Superior temporal gyrus (tissue), 1 donor: ENCODE data around the gene AJAP1.

Experiments
- DNase-seq: peaks from one replicate; pipeline ENCODE4 v3.0.0-alpha.2; 2016; ENCODE audit errors: extremely low spot score

The AJAP1 gene

DNA sequence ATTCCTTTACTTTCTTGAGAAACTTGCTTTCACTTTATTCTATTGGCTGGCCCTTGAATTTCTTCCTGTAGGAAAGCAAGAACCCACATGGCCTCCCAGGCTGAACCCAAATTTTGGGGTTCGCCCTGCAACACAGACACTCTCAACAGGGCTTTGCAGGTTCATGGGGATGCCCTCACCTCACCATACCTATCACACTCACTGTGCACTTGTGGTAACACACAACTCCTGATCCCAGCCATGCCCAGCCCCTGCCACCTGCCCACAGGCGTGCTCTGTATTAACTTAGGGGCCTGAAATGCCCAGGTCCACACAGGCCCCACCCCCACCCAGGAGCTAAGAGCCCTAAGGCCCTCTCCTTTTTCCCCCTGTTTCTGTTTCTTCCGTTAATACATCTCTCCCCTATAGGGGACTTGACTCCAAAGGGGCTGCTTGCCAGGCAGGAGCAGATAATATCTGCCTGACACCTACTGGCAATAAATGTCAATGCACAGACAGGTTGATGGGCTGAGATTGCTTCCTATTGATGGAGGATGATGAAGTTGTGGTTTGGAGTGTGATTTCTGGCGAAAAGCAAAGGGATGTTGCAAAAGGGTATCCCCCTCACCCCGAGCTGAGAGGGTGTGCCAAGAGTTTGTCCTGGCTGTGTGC is 171.5 kb downstream of the AJAP1 start:
- DNase-seq: peak; percentile 58

DNA sequence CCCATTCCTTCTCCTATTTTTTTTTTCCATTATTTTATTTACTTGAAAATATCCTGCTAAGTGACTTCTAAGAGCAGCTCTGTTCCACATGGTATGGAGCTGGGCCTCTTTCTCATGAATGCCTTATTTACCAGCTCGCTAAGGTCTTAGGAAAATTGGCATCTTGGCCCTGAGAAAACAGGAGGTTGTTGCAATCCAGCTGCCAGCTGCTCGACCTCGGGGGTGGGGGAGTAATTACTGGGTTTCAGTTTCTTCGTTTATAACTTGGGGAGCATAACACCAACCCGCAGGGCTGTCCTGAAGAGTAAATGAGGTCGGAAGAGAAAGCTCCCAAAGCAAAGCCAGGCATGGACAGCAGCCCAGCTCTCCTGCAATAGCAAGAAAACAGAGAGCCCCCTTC is 176.3 kb downstream of the AJAP1 start:
- no peak for DNase-seq

DNA sequence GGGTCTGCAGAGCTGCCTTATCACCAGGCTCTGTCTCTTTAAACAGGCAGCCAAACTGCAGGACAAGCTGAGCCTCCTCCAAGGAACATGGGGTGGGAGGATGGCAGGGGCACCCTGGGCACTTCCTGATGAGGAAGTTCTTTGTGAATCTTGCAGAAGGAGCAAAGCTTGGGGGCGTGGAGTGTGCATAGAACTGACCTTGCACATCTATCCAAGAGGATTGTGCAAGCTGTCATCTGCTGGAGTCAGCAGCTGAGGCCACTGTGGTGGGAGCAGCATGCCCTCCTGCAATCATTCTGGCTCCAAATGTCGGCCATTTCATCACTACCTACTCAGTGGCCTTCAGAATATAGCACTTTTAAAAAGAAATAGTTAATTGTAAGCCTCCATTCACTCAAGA is 182.2 kb downstream of the AJAP1 start:
- DNase-seq: no peak

DNA sequence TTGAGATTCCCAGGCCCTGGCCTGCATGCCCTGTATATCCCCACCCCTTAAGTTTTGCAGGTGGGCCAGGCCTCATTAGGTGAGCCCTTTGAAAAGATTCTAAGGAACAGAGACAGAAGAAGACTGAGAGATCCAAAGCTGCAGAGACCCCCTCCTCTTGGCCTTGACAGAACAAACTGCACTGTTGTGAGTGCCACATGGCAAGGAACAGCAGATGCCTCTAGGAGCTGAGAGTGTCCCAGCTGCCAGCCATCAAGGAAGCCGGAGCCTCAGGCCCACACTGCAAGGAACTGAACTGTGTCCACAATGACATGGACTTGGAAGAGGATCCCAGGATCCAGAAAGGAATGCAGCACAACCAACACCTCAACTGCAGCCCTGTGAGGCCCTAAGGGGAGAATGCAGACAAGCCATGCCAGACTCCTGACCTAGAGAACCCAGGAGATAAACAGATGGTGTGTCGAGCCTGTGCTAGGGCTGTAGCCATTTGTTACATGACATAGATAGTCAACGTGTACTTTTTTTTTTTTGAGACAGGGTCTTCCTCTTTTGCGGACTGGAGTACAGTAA is 182.7 kb downstream of the AJAP1 start:
- no peak for DNase-seq

DNA sequence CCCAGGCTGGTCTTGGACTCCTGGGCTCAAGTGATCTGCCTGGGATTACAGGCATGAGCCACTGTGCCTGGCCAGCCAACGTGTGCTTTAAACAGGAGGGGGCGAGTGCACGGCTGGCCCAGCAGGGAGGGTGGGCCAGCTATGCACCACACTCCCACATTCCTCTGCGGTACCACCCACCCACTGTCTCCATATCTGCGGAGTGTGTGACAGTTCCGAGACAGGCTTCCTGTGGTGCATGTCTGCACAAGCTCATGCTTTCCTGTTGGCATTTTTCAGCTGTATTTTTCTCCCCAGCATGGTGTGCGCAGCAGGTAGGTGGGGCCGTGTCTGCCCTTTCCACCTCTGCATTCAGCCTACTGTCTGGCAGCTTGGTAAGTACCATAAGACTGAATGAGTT is 183.3 kb downstream of the AJAP1 start:
- no peak for DNase-seq

DNA sequence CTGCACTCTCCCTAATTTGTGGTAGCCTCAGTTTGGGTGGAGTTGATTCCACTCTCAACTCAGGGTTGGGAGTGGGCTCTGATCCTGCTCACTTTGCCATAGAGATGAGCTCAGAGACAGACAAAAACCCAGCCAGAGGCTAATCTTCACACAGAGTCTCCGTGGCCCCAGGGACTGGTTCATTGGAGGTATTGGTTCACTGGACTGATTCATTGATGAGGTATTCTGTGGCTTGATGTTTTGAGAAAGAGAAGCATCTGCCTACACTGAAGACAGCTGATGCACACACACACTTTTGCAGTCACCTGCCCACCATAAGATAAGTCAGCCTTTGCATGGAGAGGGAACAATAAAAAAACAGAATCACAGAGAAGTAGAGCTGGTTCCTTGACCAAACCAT is 183.8 kb downstream of the AJAP1 start:
- no peak for DNase-seq
